Measurements from ENCODE around the gene VILL.

The VILL gene

GRCh38 chr3:38018296-38019266, 28.0 kb downstream of the VILL start:
- Histone ChIP-seq H3K4me2 (ENCODE audit: low read length) (no peak overlapping the region), H3K4me3 (ENCODE audit: low read length) (no peak overlapping the region), H2AFZ (ENCODE audit: low read depth, low read length) (no peak overlapping the region), H3K36me3 (replicated peaks; ENCODE audit: low read depth, low read length) (no peaks in the 10 kb centered on the region), H3K79me2 (ENCODE audit: low read length) (no peaks in the 10 kb centered on the region), H3K9me3 (ENCODE audit: insufficient read depth, low read length) (no peaks in the 10 kb centered on the region), H3K27me3 (ENCODE audit: low read depth, low read length) (no peaks in the 10 kb centered on the region), H3K4me1 (ENCODE audit: low read length) (peaks cover under 1% of the 10 kb centered on the region; the same call in 1 of the 2 replicates), H4K20me1 (ENCODE audit: insufficient read depth, low read length) (no peaks in the 10 kb centered on the region), H3K27ac (ENCODE audit: low read length) (no peak overlapping the region), H3K9ac (ENCODE audit: low read length) (no peak overlapping the region)
- no peak for TF ChIP-seq EZH2phosphoT487 (IDR thresholded peaks at IDR 0.05; ENCODE audit: low read depth)
- no peak for TF ChIP-seq CTCF (IDR thresholded peaks at IDR 0.05; ENCODE audit: low read depth, low read length)

DNA sequence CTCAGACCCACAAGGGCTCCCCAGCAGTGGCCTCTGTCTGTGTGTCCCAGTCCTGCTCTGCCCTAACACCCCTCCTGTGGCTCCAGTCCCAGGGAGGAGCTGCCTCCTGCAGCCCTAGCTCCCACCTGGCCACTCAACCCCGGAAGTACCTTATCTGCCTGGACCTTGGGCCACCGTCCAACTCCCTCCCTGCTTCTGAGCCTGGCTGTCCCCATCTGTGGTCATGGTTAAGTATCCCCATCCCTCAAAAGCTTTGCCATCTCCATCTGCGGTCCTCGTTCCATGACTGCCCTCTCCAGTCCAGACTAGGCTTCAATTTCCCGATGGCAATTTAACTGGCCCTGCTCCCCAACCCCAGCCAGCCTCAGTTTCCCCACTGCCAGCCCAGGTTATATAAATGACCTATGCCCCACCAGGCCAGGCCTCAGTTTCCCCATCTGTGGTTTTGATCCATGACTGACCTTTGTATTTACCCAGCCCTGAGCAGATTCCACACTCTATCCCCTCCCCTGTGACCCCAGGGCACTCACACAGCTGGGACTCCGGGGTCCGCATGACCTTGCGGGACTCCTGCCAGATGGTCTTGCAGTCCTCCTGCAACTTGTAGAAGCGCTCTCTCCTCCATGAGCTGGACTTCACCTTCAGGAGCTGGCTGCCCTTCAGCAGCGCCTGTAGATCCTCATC, 29.2 kb downstream of the VILL start:
- Histone ChIP-seq H3K79me2 (ENCODE audit: low read length) (no peaks in the 10 kb centered on the region), H3K4me3 (ENCODE audit: low read length) (no peak overlapping the region), H3K27ac (ENCODE audit: low read length) (no peak overlapping the region), H3K9ac (ENCODE audit: low read length) (no peak overlapping the region), H4K20me1 (ENCODE audit: insufficient read depth, low read length) (no peaks in the 10 kb centered on the region), H3K4me2 (ENCODE audit: low read length) (no peak overlapping the region), H3K36me3 (replicated peaks; ENCODE audit: low read depth, low read length) (no peaks in the 10 kb centered on the region), H3K9me3 (ENCODE audit: insufficient read depth, low read length) (no peaks in the 10 kb centered on the region), H3K27me3 (ENCODE audit: low read depth, low read length) (no peaks in the 10 kb centered on the region), H3K4me1 (ENCODE audit: low read length) (peaks cover 6% of the 10 kb centered on the region; the same call in 1 of the 2 replicates), H2AFZ (ENCODE audit: low read depth, low read length) (no peak overlapping the region)
- TF ChIP-seq CTCF (IDR thresholded peaks at IDR 0.05; ENCODE audit: low read depth, low read length) (no peak), EZH2phosphoT487 (IDR thresholded peaks at IDR 0.05; ENCODE audit: low read depth) (no peak)

DNA sequence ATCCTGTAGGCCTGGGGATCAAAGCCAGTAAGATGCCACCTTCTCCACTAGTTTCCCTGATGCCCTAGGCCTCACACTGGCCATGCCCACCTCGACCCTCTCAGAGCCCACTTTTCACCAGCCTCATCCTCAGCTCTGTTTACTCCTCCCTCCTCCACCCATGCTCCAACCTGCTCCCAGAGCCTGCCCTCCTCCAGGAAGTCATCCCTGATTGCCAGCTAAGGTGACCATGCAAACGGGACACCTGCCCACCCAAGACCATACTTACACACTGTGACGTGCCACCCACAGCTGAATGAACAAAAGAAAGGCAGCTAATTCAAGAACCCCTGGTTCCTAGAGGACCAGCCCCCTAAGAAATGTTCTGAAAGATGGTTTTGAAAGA, 29.7 kb downstream of the VILL start:
- Histone ChIP-seq H3K79me2 (ENCODE audit: low read length) (no peaks in the 10 kb centered on the region), H3K4me1 (ENCODE audit: low read length) (peaks cover 7% of the 10 kb centered on the region), H3K4me3 (ENCODE audit: low read length) (no peak overlapping the region), H2AFZ (ENCODE audit: low read depth, low read length) (no peak overlapping the region), H3K4me2 (ENCODE audit: low read length) (no peak overlapping the region), H3K36me3 (replicated peaks; ENCODE audit: low read depth, low read length) (no peaks in the 10 kb centered on the region), H3K27ac (ENCODE audit: low read length) (no peak overlapping the region), H4K20me1 (ENCODE audit: insufficient read depth, low read length) (no peaks in the 10 kb centered on the region), H3K27me3 (ENCODE audit: low read depth, low read length) (no peaks in the 10 kb centered on the region), H3K9me3 (ENCODE audit: insufficient read depth, low read length) (no peaks in the 10 kb centered on the region), H3K9ac (ENCODE audit: low read length) (no peak overlapping the region)
- TF ChIP-seq CTCF (IDR thresholded peaks at IDR 0.05; ENCODE audit: low read depth, low read length): no peak
- TF ChIP-seq EZH2phosphoT487 (IDR thresholded peaks at IDR 0.05; ENCODE audit: low read depth): no peak

DNA sequence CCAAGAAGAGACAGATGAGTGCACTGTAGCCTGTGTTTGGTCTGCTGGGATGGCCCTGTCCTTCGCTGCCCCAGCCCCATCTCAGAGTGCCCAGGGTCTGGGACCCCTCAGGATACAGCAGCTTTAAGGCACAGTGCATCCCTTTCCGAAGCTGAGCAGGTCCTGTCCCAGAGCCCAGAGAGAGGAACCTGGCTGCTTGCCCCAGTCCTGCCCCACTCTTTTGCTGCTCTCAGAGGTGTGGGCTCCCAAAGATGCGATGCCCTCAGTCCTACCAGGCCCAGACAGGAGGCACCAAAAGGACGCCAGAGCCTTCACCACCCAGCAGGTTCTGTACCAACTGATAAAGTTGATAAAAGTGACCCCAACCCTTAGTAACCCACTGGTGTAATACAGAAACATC, 30.6 kb downstream of the VILL start:
- Histone ChIP-seq H3K36me3 (replicated peaks; ENCODE audit: low read depth, low read length) (no peaks in the 10 kb centered on the region), H3K9ac (ENCODE audit: low read length) (no peak overlapping the region), H3K27ac (ENCODE audit: low read length) (no peak overlapping the region), H3K4me2 (ENCODE audit: low read length) (no peak overlapping the region), H3K4me1 (ENCODE audit: low read length) (peaks cover 13% of the 10 kb centered on the region), H3K27me3 (ENCODE audit: low read depth, low read length) (no peaks in the 10 kb centered on the region), H4K20me1 (ENCODE audit: insufficient read depth, low read length) (no peaks in the 10 kb centered on the region), H3K9me3 (ENCODE audit: insufficient read depth, low read length) (no peaks in the 10 kb centered on the region), H3K4me3 (ENCODE audit: low read length) (no peak overlapping the region), H2AFZ (ENCODE audit: low read depth, low read length) (no peak overlapping the region), H3K79me2 (ENCODE audit: low read length) (no peaks in the 10 kb centered on the region)
- no peak for TF ChIP-seq CTCF (IDR thresholded peaks at IDR 0.05; ENCODE audit: low read depth, low read length)
- no peak for TF ChIP-seq EZH2phosphoT487 (IDR thresholded peaks at IDR 0.05; ENCODE audit: low read depth)

All from OCI-LY3 (cell line).